OCI-LY1 (cell line): Measurements from ENCODE around the gene HAUS3.

Source experiments
- H2AFZ ChIP-seq: fragments of 200-600 bp; sonication (generic), shearing (Covaris generic); 2 replicates; pipeline ENCODE4 v1.6.0; 2014; ENCODE audit warnings: antibody characterized with exemption, mild to moderate bottlenecking, low read length
- H3F3A ChIP-seq: fragments of 200-600 bp; sonication (generic), shearing (Covaris generic); 2 replicates; pipeline ENCODE4 v1.6.0; 2014; ENCODE audit warnings: mild to moderate bottlenecking, antibody characterized with exemption, low read length, moderate library complexity; ENCODE audit not compliant: insufficient read depth
- H3K27ac ChIP-seq: fragments of 200-600 bp; sonication (generic); 2 replicates; pipeline ENCODE4 v1.5.1; 2014; ENCODE audit warnings: low read length, mixed run types, mild to moderate bottlenecking, low read depth; ENCODE audit not compliant: poor library complexity, severe bottlenecking
- H3K27me3 ChIP-seq: fragments of 200-600 bp; sonication (generic); 2 replicates; pipeline ENCODE4 v1.6.0; 2014; ENCODE audit warnings: antibody characterized with exemption, mild to moderate bottlenecking, low read length, moderate library complexity; ENCODE audit not compliant: insufficient read depth
- H3K36me3 ChIP-seq: fragments of 200-600 bp; sonication (generic); 2 replicates; pipeline ENCODE4 v1.6.1; 2014; ENCODE audit warnings: mild to moderate bottlenecking, antibody characterized with exemption, low read length, moderate library complexity, mixed read lengths; ENCODE audit not compliant: insufficient read depth
- H3K4me1 ChIP-seq: fragments of 200-600 bp; sonication (generic); 2 replicates; pipeline ENCODE4 v1.5.1; 2014; ENCODE audit warnings: mild to moderate bottlenecking, low read length, moderate library complexity; ENCODE audit not compliant: insufficient read depth, severe bottlenecking
- H3K4me2 ChIP-seq: fragments of 200-600 bp; sonication (generic), shearing (Covaris generic); 2 replicates; pipeline ENCODE4 v1.6.1; 2014; ENCODE audit warnings: low read length
- H3K4me3 ChIP-seq: fragments of 200-600 bp; sonication (generic); 2 replicates; pipeline ENCODE4 v1.5.1; 2014; ENCODE audit warnings: low read length, low read depth, mild to moderate bottlenecking, mixed read lengths; ENCODE audit not compliant: poor library complexity, severe bottlenecking
- H3K79me2 ChIP-seq: fragments of 200-600 bp; shearing (Covaris generic); 2 replicates; pipeline ENCODE4 v1.6.1; 2016; ENCODE audit warnings: mixed run types, low read length, mixed read lengths; ENCODE audit not compliant: insufficient read depth
- H3K9ac ChIP-seq: fragments of 200-600 bp; sonication (generic), shearing (Covaris generic); 2 replicates; pipeline ENCODE4 v1.6.1; 2014; ENCODE audit warnings: mild to moderate bottlenecking, low read length, mixed read lengths
- H3K9me2 ChIP-seq: fragments of 200-600 bp; sonication (generic), shearing (Covaris generic); 2 replicates; pipeline ENCODE4 v1.6.1; 2014; ENCODE audit warnings: low read depth, mild to moderate bottlenecking, low read length, mixed read lengths
- H3K9me3 ChIP-seq: fragments of 200-600 bp; shearing (Covaris generic); 2 replicates; pipeline ENCODE4 v1.6.1; 2014; ENCODE audit warnings: low read length, mixed read lengths
- H4K20me1 ChIP-seq: fragments of 200-600 bp; sonication (generic), shearing (Covaris generic); 2 replicates; pipeline ENCODE4 v1.6.0; 2016; ENCODE audit warnings: mild to moderate bottlenecking, low read length; ENCODE audit not compliant: insufficient read depth
- EZH2 ChIP-seq: fragments of 200-600 bp; sonication (generic), shearing (Covaris generic); IDR thresholded peaks from 2 replicates; pipeline ENCODE4 v1.8.0; 2017; ENCODE audit warnings: borderline replicate concordance, mixed run types, mild to moderate bottlenecking, antibody characterized with exemption, low read length, moderate library complexity, mixed read lengths
- TF ChIP-seq, protein P1 (sequence below): fragments of 200-600 bp; sonication (generic), shearing (Covaris generic); IDR thresholded peaks from 2 replicates; pipeline ENCODE4 v1.5.1; 2017; ENCODE audit warnings: mild to moderate bottlenecking, antibody characterized with exemption, low read length, moderate library complexity, mixed read lengths

The HAUS3 gene

DNA sequence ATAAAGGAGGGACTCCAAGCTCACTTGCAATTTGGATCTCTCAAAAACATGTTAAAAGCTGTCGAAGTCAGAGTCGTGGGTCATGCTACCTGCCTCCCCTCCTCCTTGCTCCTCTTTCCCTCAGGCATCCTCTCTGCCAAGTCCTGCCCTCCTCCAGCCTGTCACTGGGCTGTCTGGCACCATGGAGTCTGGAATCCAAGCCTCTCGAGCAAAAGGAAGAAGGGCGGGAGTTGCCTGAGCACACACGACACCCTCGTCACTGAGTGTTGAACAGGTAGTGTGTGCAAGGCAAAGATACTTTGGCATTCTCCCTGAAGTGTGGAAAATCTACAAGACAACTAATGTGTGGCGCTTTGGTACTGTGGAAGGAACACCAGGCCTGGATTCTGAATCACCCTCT lies 62.2 kb downstream of the HAUS3 start:
- TF ChIP-seq EZH2, result no peak
- TF ChIP-seq, protein P1, sequence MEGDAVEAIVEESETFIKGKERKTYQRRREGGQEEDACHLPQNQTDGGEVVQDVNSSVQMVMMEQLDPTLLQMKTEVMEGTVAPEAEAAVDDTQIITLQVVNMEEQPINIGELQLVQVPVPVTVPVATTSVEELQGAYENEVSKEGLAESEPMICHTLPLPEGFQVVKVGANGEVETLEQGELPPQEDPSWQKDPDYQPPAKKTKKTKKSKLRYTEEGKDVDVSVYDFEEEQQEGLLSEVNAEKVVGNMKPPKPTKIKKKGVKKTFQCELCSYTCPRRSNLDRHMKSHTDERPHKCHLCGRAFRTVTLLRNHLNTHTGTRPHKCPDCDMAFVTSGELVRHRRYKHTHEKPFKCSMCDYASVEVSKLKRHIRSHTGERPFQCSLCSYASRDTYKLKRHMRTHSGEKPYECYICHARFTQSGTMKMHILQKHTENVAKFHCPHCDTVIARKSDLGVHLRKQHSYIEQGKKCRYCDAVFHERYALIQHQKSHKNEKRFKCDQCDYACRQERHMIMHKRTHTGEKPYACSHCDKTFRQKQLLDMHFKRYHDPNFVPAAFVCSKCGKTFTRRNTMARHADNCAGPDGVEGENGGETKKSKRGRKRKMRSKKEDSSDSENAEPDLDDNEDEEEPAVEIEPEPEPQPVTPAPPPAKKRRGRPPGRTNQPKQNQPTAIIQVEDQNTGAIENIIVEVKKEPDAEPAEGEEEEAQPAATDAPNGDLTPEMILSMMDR, result no peak
- no peak overlapping the region for H3K4me3 ChIP-seq
- no peaks in the 10 kb centered on the region for H3F3A ChIP-seq
- no peaks in the 10 kb centered on the region for H3K36me3 ChIP-seq
- no peak overlapping the region for H2AFZ ChIP-seq
- no peaks in the 10 kb centered on the region for H4K20me1 ChIP-seq
- no peaks in the 10 kb centered on the region for H3K27me3 ChIP-seq
- no peaks in the 10 kb centered on the region for H3K79me2 ChIP-seq
- no peaks in the 10 kb centered on the region for H3K9me3 ChIP-seq
- no peaks in the 10 kb centered on the region for H3K9me2 ChIP-seq
- H3K27ac ChIP-seq, result no peak overlapping the region
- no peak overlapping the region for H3K9ac ChIP-seq
- no peak overlapping the region for H3K4me2 ChIP-seq
- H3K4me1 ChIP-seq, result no peaks in the 10 kb centered on the region

DNA sequence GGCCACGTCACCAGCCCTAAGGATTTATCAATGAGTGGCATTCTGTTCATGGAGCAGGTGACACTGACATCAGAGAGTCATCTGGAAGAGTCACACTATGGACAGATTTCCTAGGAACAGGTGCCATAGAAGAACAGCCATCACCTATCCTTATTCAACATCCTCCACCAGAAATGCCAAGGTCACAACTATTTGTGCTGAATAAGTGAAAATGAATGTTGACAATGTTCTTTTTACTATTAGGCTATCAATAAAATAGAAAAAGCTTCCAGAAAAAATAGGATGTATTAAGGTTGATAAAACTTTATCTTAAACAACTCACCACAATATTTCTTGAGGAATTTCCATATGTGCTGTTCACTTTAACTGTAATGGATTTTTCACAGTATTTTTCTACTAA lies 62.9 kb downstream of the HAUS3 start:
- H3K9me2 ChIP-seq, result no peaks in the 10 kb centered on the region
- no peaks in the 10 kb centered on the region for H3F3A ChIP-seq
- no peaks in the 10 kb centered on the region for H3K27me3 ChIP-seq
- no peaks in the 10 kb centered on the region for H3K9me3 ChIP-seq
- H3K27ac ChIP-seq, result no peak overlapping the region
- no peak overlapping the region for H2AFZ ChIP-seq
- no peaks in the 10 kb centered on the region for H3K36me3 ChIP-seq
- H3K4me1 ChIP-seq, result no peaks in the 10 kb centered on the region
- H3K4me3 ChIP-seq, result no peak overlapping the region
- TF ChIP-seq, protein P1, result no peak
- no peak for TF ChIP-seq EZH2
- H3K4me2 ChIP-seq, result no peak overlapping the region
- no peak overlapping the region for H3K9ac ChIP-seq
- H3K79me2 ChIP-seq, result no peaks in the 10 kb centered on the region
- H4K20me1 ChIP-seq, result no peaks in the 10 kb centered on the region
